Measurements from ENCODE around the gene TBC1D10B. TPM values are rescaled to one million over a fixed set of nuclear protein-coding genes. Genes with fewer than 3 reads are reported as not detected.
A peak's percentile ranks its signal among the peaks of the same experiment; 100 is the strongest.

TBC1D10B gene
- total and polyA plus RNA-seq, 7 donors = 14.5 to 38.3 (median 24.6) TPM

DNA sequence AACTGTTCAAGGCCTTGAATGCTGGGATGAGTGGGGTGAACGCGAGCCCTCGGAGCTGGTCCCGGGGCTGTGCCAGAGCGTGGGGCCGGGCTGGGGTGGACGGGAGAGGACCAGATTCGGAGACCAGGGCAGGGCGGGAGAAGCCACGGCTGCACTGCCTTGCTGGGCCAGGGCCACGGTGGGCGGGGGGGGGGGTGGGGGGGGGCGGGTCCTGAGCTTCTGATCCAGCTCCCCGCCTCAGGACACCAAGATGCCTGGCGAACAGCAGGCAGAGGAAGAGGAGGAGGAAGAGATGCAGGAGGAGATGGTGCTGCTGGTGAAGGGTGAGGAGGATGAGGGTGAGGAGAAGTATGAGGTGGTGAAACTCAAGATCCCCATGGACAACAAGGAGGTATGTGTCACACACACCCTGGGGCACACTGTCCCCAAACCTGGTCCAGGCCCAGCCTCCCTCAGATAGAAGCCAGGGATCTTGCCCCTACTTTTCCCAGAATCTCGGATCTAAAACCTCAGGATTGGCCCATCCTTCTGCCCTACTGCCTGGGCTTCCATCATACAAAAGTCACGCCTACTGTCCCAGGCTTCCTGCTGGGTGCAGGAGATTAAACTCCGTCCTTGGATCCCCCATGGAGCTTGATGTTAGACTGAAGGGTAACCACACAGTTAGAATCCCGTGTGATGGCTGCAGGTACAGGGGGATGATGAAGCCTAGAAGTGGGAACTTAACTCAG is 37.7 kb upstream of the TBC1D10B start:
- peaks cover 0 to 29% (median 26%) of the 10 kb centered on the region in 4 donors for H3K4me1 ChIP-seq
- peak overlapping the region; percentile 81 to 97 (median 90) for H3K27ac ChIP-seq
- H3K36me3 ChIP-seq = peaks cover 0 to 18% (median 0%) of the 10 kb centered on the region in 4 donors
- TF ChIP-seq POLR2A (IDR thresholded peaks at IDR 0.05) (no peak), EP300 (IDR thresholded peaks at IDR 0.05) (no peak), POLR2AphosphoS5 (IDR thresholded peaks at IDR 0.05) (no peak)
- TF ChIP-seq, protein P1, sequence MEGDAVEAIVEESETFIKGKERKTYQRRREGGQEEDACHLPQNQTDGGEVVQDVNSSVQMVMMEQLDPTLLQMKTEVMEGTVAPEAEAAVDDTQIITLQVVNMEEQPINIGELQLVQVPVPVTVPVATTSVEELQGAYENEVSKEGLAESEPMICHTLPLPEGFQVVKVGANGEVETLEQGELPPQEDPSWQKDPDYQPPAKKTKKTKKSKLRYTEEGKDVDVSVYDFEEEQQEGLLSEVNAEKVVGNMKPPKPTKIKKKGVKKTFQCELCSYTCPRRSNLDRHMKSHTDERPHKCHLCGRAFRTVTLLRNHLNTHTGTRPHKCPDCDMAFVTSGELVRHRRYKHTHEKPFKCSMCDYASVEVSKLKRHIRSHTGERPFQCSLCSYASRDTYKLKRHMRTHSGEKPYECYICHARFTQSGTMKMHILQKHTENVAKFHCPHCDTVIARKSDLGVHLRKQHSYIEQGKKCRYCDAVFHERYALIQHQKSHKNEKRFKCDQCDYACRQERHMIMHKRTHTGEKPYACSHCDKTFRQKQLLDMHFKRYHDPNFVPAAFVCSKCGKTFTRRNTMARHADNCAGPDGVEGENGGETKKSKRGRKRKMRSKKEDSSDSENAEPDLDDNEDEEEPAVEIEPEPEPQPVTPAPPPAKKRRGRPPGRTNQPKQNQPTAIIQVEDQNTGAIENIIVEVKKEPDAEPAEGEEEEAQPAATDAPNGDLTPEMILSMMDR (IDR thresholded peaks at IDR 0.05) = no peak
- no peaks in the 10 kb centered on the region for H3K27me3 ChIP-seq
- H3K4me3 ChIP-seq = peak overlapping the region; percentile 57 to 88 (median 65)
- no peak for DNase-seq
- WGBS, 2 donors = 10 to 20% methylated on average over 15 to 19 of the region's 19 CpGs
- intact Hi-C loops (cut with DNase I) = loop anchor here (2.0 to 5.0 kb wide), 4 partner anchors 36 to 316 kb away; partner anchors contain the start of genes MYL11, TBC1D10B and TBX6
- no peaks in the 10 kb centered on the region for H3K9me3 ChIP-seq

DNA sequence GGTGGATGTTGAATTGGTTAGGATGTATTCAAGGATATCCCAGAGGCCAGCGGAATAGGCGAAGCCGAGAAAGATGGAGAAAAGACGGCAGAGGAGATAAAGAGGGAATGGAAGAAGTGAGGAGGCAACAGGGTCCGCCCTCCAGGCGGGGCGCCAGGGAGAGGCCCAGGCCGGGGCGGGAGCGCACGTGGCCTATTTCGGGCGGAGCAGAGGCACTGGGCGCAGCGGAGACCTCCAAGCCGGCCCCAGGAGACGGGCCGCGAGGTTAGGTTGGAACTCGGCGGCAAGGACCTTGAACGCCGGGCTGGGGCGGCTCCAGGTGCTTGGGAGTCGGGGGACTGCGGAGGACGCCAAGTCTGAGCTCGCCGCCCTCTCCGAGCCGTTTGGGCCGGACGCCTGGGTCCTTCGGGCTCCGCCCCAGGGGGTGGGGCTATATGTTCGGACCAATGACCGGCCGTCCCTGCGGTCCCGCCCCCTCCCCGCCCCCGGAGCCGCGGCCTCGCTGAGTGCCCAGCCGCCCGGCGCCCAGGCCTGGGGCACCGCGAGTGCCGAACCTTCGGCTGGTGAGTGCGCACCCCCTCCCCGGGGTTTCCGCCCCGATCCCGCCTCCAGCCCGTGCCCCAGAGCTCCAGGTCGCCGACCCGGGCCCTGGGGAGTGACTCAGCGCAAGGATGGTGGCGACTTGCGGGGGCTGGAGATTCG is 37.0 kb upstream of the TBC1D10B start, which contains the start of gene ZNF771:
ZNF771 (plus strand) TSS at position 505 of the 702 bp plus-strand sequence. CDS start 448 bp downstream, outside the sequence.
- no peaks in the 10 kb centered on the region for H3K27me3 ChIP-seq
- peaks cover 0 to 29% (median 26%) of the 10 kb centered on the region in 4 donors for H3K4me1 ChIP-seq
- H3K36me3 ChIP-seq = peaks cover 0 to 11% (median 0%) of the 10 kb centered on the region in 4 donors
- intact Hi-C loops (cut with DNase I) = loop anchor here (2.0 to 5.0 kb wide), 4 partner anchors 35 to 315 kb away; partner anchors contain the start of genes MYL11, TBC1D10B and TBX6
- peak; percentile 96 for DNase-seq
- H3K27ac ChIP-seq = peak within 1 kb of the TSS; percentile 81 to 97 (median 90)
- WGBS, 2 donors = 0 to 1% methylated on average over 65 of the region's 65 CpGs
- H3K9me3 ChIP-seq = no peaks in the 10 kb centered on the region
- TF ChIP-seq POLR2A (IDR thresholded peaks at IDR 0.05) (peak; percentile 40 to 63), EP300 (IDR thresholded peaks at IDR 0.05) (no peak), POLR2AphosphoS5 (IDR thresholded peaks at IDR 0.05) (peak; percentile 29 to 87 (median 72))
- TF ChIP-seq, protein P1 (IDR thresholded peaks at IDR 0.05) = no peak
- H3K4me3 ChIP-seq = peak within 1 kb of the TSS; percentile 57 to 88 (median 65)

DNA sequence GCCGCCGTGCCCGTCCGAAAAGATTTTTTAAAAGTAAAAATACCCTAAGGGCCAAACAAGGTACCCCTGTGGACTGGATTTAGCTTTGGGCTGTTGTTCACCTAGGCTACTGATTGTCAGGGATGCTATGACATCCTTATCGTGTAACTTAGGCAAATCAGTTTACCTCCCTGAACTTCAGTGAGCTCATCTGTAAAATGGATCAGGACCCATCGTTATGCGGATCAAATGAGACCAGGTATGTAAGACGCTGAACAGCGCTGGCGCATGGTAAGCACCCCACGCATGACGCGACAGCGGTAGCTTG is 36.5 kb upstream of the TBC1D10B start:
- Histone ChIP-seq H3K4me1 (peaks cover 0 to 29% (median 26%) of the 10 kb centered on the region in 4 donors), H3K9me3 (no peaks in the 10 kb centered on the region), H3K36me3 (peaks cover 0 to 6% (median 0%) of the 10 kb centered on the region in 4 donors), H3K4me3 (peak overlapping the region; percentile 57 to 88 (median 65)), H3K27me3 (no peaks in the 10 kb centered on the region), H3K27ac (peak overlapping the region; percentile 81 to 97 (median 90))
- TF ChIP-seq EP300 (IDR thresholded peaks at IDR 0.05) (no peak), POLR2AphosphoS5 (IDR thresholded peaks at IDR 0.05) (no peak), POLR2A (IDR thresholded peaks at IDR 0.05) (no peak)
- TF ChIP-seq, protein P1 (IDR thresholded peaks at IDR 0.05) = no peak
- intact Hi-C loops (cut with DNase I) = loop anchor here (2.0 to 5.0 kb wide), 4 partner anchors 34 to 314 kb away; partner anchors contain the start of genes MYL11, TBC1D10B and TBX6
- no peak for DNase-seq
- WGBS, 2 donors = 16 to 19% methylated on average over 14 of the region's 14 CpGs

DNA sequence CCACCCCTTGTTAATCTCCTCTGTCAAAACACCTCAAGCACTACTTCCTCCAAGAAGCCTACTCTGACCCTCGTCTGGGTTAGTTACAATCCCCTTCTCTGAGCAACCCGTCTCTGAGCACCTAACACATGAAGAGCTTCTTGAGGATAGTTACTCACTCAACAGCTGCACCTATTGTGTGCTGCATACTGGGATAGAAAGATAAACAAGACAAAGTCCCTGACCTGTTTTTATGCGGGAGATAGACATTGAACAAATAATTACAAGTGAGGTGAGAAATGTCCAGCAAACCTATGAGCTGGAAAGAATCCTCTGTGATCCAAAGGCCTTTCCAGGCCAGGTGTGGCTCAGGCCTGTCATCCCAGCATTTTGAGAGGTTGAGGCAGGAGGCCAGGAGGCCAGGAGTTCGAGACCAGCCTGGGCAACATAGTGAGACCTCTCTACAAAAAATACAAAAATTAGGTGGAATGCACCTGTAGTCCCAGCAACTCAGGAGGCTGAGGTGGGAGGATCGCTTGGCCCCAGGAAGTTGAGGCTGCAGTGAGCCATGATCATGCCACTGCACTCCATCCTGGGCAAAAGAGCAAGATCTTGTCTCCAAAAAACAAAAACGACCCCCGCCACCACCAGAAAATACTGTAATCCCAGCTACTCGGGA is 31.6 kb upstream of the TBC1D10B start:
- DNase-seq = no peak
- Histone ChIP-seq H3K4me3 (no peak overlapping the region), H3K27ac (peak overlapping the region in 3 of 4 donors; percentile 89 to 96 (median 94)), H3K9me3 (no peaks in the 10 kb centered on the region), H3K27me3 (no peaks in the 10 kb centered on the region), H3K4me1 (peaks cover 0 to 35% (median 30%) of the 10 kb centered on the region in 4 donors), H3K36me3 (peaks cover 10 to 19% (median 12%) of the 10 kb centered on the region in 4 donors)
- WGBS, 2 donors = 58 to 80% methylated on average over 8 of the region's 8 CpGs
- intact Hi-C loops (cut with DNase I) = no loop called here
- TF ChIP-seq POLR2A (IDR thresholded peaks at IDR 0.05) (no peak), POLR2AphosphoS5 (IDR thresholded peaks at IDR 0.05) (no peak), EP300 (IDR thresholded peaks at IDR 0.05) (no peak)
- TF ChIP-seq, protein P1 (IDR thresholded peaks at IDR 0.05) = no peak

All from sigmoid colon (tissue), 7 donors.